PC-9 (cell line): ENCODE measurements around the gene GNAO1.

Experiments used
- CTCF ChIP-seq: fragments of 200-600 bp; sonication (generic); conservative IDR thresholded peaks from 2 replicates; pipeline ENCODE4 v1.6.1; 2017; ENCODE audit warnings: mixed run types, antibody characterized with exemption, mild to moderate bottlenecking, moderate library complexity
- EZH2 ChIP-seq: fragments of 200-600 bp; sonication (generic); IDR thresholded peaks from 2 replicates; pipeline ENCODE4 v1.8.0; 2017; ENCODE audit warnings: antibody characterized with exemption, low read depth

GRCh38 chr16:56337131-56337857 is 146.0 kb downstream of the GNAO1 start:
- TF ChIP-seq CTCF (no peak), EZH2 (no peak)
